Natural killer cell treated with Interleukin-12 subunit alpha and Interleukin-12 subunit beta and Interleukin-15 and Interleukin-18, amount 100 ng/mL, for 72 hours (primary cell): ENCODE results near the gene CCDC157. TPM values are rescaled to one million over a fixed set of nuclear protein-coding genes. Genes with fewer than 3 reads are reported as not detected.
A peak's percentile ranks its signal among the peaks of the same experiment; 100 is the strongest.

Source experiments
- ATAC-seq, 2 donors: fragments of 150-1000 bp; cut with Tn5 transposase in 1 of 2; sonication (Bioruptor Pico), chemical (Tn5 transposase) in 1 of 2; 2 replicates each; pipeline ENCODE4 v1.10.0; 2021
- DNase-seq: peaks from one replicate; pipeline ENCODE4 v3.0.0; 2022; ENCODE audit warnings: low spot score
- H3K27ac Mint-ChIP-seq, 2 donors: 1 replicate in 1 of 2; 2 replicates in 1 of 2; pipeline ENCODE4 v1.8.0; 2022; ENCODE audit warnings: mixed read lengths in 2 of 2, mild to moderate bottlenecking in 1 of 2, moderate library complexity in 1 of 2
- H3K27me3 Mint-ChIP-seq, 2 donors: 1 replicate in 1 of 2; 2 replicates in 1 of 2; pipeline ENCODE4 v1.8.0; 2022; ENCODE audit warnings: mixed read lengths in 2 of 2
- H3K36me3 Mint-ChIP-seq: one replicate; pipeline ENCODE4 v1.8.0; 2022; ENCODE audit warnings: mixed read lengths
- H3K4me1 Mint-ChIP-seq, 2 donors: 1 replicate in 1 of 2; 2 replicates in 1 of 2; pipeline ENCODE4 v1.8.0; 2022; ENCODE audit warnings: low read depth in 2 of 2, mixed read lengths in 2 of 2, mild to moderate bottlenecking in 1 of 2
- H3K4me3 Mint-ChIP-seq: one replicate; pipeline ENCODE4 v1.8.0; 2022; ENCODE audit warnings: mixed read lengths
- H3K9me3 Mint-ChIP-seq: 2 replicates; pipeline ENCODE4 v1.8.0; 2022; ENCODE audit warnings: mixed read lengths
- total RNA-seq, 2 donors: library from RNA; stranded (reverse); gene quantifications; one replicate each; pipeline ENCODE4 v1.2.3, GENCODE V29; 2022

The CCDC157 gene
- total RNA-seq, 2 donors from 2014 or later, result 3.3 to 6.8 TPM

DNA sequence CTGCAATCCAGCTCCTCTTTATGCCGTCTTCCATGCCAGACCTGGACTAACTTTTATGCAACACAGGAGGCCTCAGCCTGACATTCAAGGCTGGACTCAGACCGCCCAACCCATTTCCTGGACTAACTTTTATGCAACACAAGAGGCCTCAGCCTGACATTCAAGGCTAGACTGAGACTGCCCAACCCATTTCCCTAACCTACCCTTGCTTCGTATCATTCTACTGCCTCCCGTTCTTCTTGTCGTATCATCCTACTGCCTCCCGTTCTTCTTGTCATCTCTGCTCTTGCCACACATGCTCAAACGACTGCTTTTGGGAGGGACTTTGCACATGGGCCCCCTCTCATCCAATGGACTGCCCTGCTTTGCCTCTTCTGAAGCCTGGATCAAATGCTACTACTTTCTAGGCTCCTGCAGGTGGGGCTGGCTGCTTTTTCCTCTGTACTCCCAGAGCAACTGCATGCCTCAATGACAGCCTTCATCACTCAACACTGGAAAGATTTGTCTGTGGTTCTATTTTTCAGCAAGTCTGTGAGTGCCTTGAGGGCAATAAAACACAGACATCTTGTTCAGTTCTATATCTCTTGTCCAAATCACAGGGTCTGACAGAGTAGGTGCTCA, 37.9 kb upstream of the CCDC157 start:
- H3K9me3 Mint-ChIP-seq, result no peaks in the 10 kb centered on the region
- H3K27me3 Mint-ChIP-seq, result no peaks in the 10 kb centered on the region
- no peak for ATAC-seq
- peaks cover 64 to 69% of the 10 kb centered on the region in 2 donors for H3K4me1 Mint-ChIP-seq
- no peak overlapping the region for H3K4me3 Mint-ChIP-seq
- H3K27ac Mint-ChIP-seq, result peak overlapping the region; percentile 49 to 52
- no peaks in the 10 kb centered on the region for H3K36me3 Mint-ChIP-seq
- no peak for DNase-seq

- no peaks in the 10 kb centered on the region for H3K36me3 Mint-ChIP-seq
- DNase-seq, result no peak
- no peak overlapping the region for H3K4me3 Mint-ChIP-seq
Observed at GRCh38 chr22:30320021-30320556, 36.7 kb upstream of the CCDC157 start.

DNA sequence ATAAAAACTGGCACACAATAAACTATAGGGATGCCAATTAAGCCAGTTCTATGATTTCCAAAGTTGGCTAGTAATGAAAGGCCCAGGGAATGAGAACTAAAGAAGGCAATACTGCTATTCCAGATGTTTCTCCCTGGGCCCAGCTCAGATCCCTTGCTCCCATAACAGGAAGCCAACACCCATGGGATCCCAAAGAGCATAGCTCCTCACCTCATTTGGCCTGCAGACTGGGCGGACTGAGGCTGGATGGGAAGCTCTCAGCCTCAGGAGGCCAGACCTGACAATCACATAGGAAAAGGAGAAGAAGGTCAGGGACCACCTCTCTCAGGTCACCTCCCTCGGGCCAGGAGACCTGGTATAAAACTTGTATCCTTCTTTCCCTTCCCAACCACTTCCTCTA, 35.3 kb upstream of the CCDC157 start:
- H3K4me3 Mint-ChIP-seq, result no peak overlapping the region
- no peak for DNase-seq
- H3K27me3 Mint-ChIP-seq, result no peaks in the 10 kb centered on the region
- H3K36me3 Mint-ChIP-seq, result no peaks in the 10 kb centered on the region
- no peak for ATAC-seq
- H3K27ac Mint-ChIP-seq, result peak overlapping the region; percentile 10 to 70
- H3K4me1 Mint-ChIP-seq, result peaks cover 59 to 69% of the 10 kb centered on the region in 2 donors
- H3K9me3 Mint-ChIP-seq, result no peaks in the 10 kb centered on the region

More at GRCh38 chr22:30320021-30320556, 36.7 kb upstream of the CCDC157 start:
- Mint-ChIP-seq H3K4me1 (peaks cover 64 to 71% of the 10 kb centered on the region in 2 donors), H3K9me3 (no peaks in the 10 kb centered on the region), H3K27me3 (no peaks in the 10 kb centered on the region), H3K27ac (peak overlapping the region in 1 of 2 donors; percentile 10)
- ATAC-seq, result no peak

- ATAC-seq (no peak), DNase-seq (no peak)
- Mint-ChIP-seq H3K27ac (peak overlapping the region in 1 of 2 donors; percentile 65), H3K4me3 (no peak overlapping the region), H3K36me3 (no peaks in the 10 kb centered on the region), H3K4me1 (peaks cover 60 to 62% of the 10 kb centered on the region in 2 donors), H3K9me3 (no peaks in the 10 kb centered on the region), H3K27me3 (no peaks in the 10 kb centered on the region)
Observed at GRCh38 chr22:30323246-30323645, 33.6 kb upstream of the CCDC157 start.

DNA sequence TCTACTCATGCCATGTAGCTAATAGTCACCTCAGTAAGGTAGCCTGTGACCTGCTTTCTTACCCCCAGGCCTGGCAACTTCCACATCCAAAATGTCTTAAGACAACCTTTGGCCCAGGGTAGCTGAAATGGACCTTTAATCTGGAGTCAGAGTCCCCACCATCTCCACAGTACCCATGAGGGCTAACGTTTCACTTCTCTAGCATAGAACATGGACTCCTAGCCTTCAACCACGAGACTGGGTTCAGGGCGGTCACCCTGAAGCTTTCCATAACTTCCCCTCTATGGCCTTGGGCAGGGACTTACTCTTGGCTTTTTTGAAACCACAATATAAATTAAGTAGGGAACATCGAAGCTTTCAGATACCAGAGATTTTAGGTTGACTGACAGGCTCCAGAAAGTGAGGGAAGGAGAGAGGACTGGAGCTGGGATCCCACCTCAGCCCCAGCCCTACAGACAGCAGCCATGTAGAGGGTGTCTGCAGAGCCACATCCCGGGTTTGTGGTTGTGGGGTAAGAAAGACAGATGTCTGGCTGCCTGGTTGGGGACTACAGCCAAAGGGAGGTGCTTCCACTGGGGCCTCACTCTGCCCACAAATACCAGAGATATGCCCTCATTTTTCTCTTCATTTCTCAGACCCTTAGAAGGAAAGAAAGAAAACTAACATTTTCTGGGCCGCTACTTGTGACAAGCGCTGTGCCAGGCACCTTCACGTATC, 32.6 kb upstream of the CCDC157 start:
- ATAC-seq (no peak), DNase-seq (no peak)
- H3K27me3 Mint-ChIP-seq, result no peaks in the 10 kb centered on the region
- H3K4me1 Mint-ChIP-seq, result peaks cover 51 to 53% of the 10 kb centered on the region in 2 donors
- peak overlapping the region; percentile 65 for H3K4me3 Mint-ChIP-seq
- H3K36me3 Mint-ChIP-seq, result no peaks in the 10 kb centered on the region
- H3K27ac Mint-ChIP-seq, result peak overlapping the region; percentile 45 to 65
- H3K9me3 Mint-ChIP-seq, result no peaks in the 10 kb centered on the region

DNA sequence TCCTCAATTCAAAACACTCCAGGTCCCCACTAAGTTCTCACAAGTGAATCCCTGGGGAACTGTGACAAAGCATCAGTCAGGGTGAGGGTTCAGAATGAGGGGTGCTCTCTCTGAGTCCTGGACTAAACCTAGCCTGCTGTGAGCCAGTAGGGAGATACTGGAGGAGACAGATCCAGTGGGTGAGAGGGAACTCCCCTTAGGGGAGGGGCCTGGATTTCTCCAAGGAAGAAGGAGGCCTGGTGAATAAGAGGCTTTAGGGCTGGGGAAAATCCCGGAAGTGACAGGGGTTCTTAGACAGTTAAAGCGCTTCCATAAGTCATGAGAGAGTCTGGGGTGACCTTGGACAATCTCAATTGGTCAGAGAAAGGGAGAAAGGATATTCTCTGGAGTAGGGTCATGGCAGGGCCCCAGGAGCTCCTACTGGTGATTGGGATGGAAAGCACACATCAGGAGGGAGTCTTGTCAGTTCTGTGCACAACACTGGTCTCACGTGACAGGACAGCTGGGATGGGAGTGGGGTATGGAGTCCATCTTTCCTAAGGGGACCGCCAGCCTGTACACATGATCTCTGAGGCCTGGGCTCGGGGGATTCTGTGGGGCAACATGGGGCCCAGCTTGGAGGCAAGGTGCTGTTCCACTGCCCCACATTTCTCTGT, 31.6 kb upstream of the CCDC157 start:
- Mint-ChIP-seq H3K4me1 (peaks cover 41 to 44% of the 10 kb centered on the region in 2 donors), H3K9me3 (no peaks in the 10 kb centered on the region), H3K27me3 (no peaks in the 10 kb centered on the region), H3K36me3 (peaks cover under 1% of the 10 kb centered on the region), H3K4me3 (peak overlapping the region; percentile 65), H3K27ac (peak overlapping the region; percentile 45 to 65)
- no peak for DNase-seq
- no peak for ATAC-seq

- ATAC-seq (no peak), DNase-seq (no peak)
- peaks cover 6% of the 10 kb centered on the region for H3K36me3 Mint-ChIP-seq
- H3K4me1 Mint-ChIP-seq, result peaks cover 35 to 39% of the 10 kb centered on the region in 2 donors
- H3K27me3 Mint-ChIP-seq, result no peaks in the 10 kb centered on the region
- no peaks in the 10 kb centered on the region for H3K9me3 Mint-ChIP-seq
- peak overlapping the region; percentile 45 to 65 for H3K27ac Mint-ChIP-seq
- H3K4me3 Mint-ChIP-seq, result peak overlapping the region; percentile 65
Observed at GRCh38 chr22:30325724-30326254, 31.0 kb upstream of the CCDC157 start.

DNA sequence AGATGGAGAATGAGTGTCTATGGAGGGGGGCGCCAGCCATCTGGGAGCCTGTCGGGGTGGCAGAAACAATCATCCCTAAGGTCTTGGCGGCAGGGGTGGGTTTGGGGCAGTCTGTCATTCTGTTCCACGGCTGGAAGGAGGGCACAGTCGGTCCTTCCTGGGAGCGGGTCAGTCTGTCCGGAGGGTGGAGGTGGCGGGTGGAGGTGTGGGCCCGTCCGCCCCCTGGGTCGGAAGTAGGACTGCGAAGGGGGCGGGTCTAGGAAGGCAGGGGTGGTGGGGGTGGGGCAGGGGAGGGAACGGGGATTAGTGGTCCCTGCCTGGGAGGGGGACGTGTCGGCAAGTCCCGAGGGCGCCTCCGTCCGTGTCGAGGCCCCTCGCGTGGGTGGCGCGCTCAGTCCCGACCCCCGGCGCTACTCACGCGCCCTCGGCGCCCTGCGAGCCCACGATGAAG, 30.5 kb upstream of the CCDC157 start:
- DNase-seq (peak; percentile 70), ATAC-seq (peak; percentile 67 to 72)
- Mint-ChIP-seq H3K4me3 (peak overlapping the region; percentile 65), H3K9me3 (no peaks in the 10 kb centered on the region), H3K27ac (peak overlapping the region; percentile 45 to 65), H3K36me3 (peaks cover 6% of the 10 kb centered on the region), H3K4me1 (peaks cover 34 to 35% of the 10 kb centered on the region in 2 donors), H3K27me3 (no peaks in the 10 kb centered on the region)

GRCh38 chr22:30326706-30327362, 30.0 kb upstream of the CCDC157 start, which contains the start of gene TBC1D10A:
TSS of gene TBC1D10A (minus strand) at chr22:30326941. CDS start at chr22:30326881, 60 bp downstream.
- peak within 1 kb of the TSS; percentile 70 for H3K4me3 Mint-ChIP-seq
- DNase-seq, result peak; percentile 91
- H3K9me3 Mint-ChIP-seq, result no peaks in the 10 kb centered on the region
- ATAC-seq, result peak; percentile 95 to 96
- H3K36me3 Mint-ChIP-seq, result peaks cover 6% of the 10 kb centered on the region
- peaks cover 34 to 35% of the 10 kb centered on the region in 2 donors for H3K4me1 Mint-ChIP-seq
- peak within 1 kb of the TSS; percentile 77 to 91 for H3K27ac Mint-ChIP-seq
- no peaks in the 10 kb centered on the region for H3K27me3 Mint-ChIP-seq

- H3K27me3 Mint-ChIP-seq, result no peaks in the 10 kb centered on the region
- DNase-seq, result no peak
- H3K4me3 Mint-ChIP-seq, result peak overlapping the region; percentile 70
- H3K9me3 Mint-ChIP-seq, result no peaks in the 10 kb centered on the region
- peak overlapping the region; percentile 77 to 91 for H3K27ac Mint-ChIP-seq
- H3K36me3 Mint-ChIP-seq, result peaks cover 6% of the 10 kb centered on the region
- ATAC-seq, result no peak
- peaks cover 34 to 35% of the 10 kb centered on the region in 2 donors for H3K4me1 Mint-ChIP-seq
Observed at GRCh38 chr22:30327864-30328345, 28.9 kb upstream of the CCDC157 start.

- no peak overlapping the region for H3K4me3 Mint-ChIP-seq
- peak overlapping the region in 1 of 2 donors; percentile 91 for H3K27ac Mint-ChIP-seq
- H3K36me3 Mint-ChIP-seq, result peaks cover 6% of the 10 kb centered on the region
- no peak for ATAC-seq
- no peaks in the 10 kb centered on the region for H3K9me3 Mint-ChIP-seq
- H3K27me3 Mint-ChIP-seq, result no peaks in the 10 kb centered on the region
- peaks cover 29 to 31% of the 10 kb centered on the region in 2 donors for H3K4me1 Mint-ChIP-seq
- DNase-seq, result peak; percentile 22
Observed at GRCh38 chr22:30328466-30329049, 28.2 kb upstream of the CCDC157 start.

GRCh38 chr22:30332551-30332950, 24.3 kb upstream of the CCDC157 start:
- no peak overlapping the region for H3K4me3 Mint-ChIP-seq
- no peak overlapping the region for H3K27ac Mint-ChIP-seq
- no peak for DNase-seq
- no peaks in the 10 kb centered on the region for H3K27me3 Mint-ChIP-seq
- no peaks in the 10 kb centered on the region for H3K9me3 Mint-ChIP-seq
- peaks cover under 1 to 4% of the 10 kb centered on the region in 2 donors for H3K4me1 Mint-ChIP-seq
- peaks cover 6% of the 10 kb centered on the region for H3K36me3 Mint-ChIP-seq
- ATAC-seq, result no peak
